ENCODE results near the gene EEF1A2. TPM values are rescaled to one million over a fixed set of nuclear protein-coding genes. Genes with fewer than 3 reads are reported as not detected.

The EEF1A2 gene
- total and polyA plus RNA-seq, 8 donors, result 0.27 to 0.62 (median 0.39) TPM

DNA sequence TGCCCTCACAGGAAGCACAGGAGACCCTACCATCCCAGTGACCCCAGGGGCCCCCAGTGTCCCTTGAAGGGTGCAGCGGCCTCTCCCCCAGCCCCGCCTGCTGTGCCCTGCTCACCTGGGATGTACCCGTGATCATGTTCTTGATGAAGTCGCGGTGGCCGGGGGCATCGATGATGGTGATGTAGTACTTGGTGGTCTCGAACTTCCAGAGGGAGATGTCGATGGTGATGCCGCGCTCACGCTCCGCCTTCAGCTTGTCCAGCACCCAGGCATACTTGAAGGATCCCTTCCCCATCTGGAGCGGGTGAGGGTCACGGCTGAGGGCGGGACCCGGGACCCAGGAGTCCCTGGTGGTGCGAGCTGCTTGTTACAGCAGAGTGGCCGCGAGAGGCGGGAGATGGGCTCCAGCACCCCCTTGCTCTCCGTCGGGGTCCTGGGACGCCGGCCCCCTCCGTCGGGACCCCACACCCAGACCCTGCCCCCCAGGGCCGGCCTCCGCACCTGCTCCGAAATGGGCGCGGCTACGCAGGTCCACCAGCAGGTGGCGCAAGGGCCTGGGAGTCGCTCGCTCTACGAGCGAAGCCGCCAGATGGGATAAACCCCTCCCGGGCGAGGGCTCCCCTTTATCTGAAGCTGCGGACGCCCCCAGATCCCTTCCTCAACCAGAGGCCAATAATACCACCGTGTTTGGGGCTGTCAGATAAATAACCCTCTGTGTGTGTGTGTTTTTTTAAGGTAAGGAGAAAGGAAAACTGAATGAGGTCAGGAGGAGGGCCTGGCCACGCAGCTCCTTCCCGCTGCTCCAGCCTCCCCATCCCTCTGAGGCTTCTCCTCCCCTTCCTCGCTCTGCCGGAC is 2.9 kb downstream of the EEF1A2 start:
- intact Hi-C loops (cut with DNase I), result no loop called here
- Histone ChIP-seq H3K27ac (no peak overlapping the region), H3K4me3 (peak overlapping the region; percentile 8 to 17), H3K9me3 (no peaks in the 10 kb centered on the region), H3K4me1 (peaks cover 4 to 30% of the 10 kb centered on the region in 2 donors), H3K27me3 (peaks cover 31 to 80% of the 10 kb centered on the region in 2 donors), H3K36me3 (no peaks in the 10 kb centered on the region)
- TF ChIP-seq CTCF (IDR thresholded peaks at IDR 0.05), result peak; percentile 90 to 95
- peak; percentile 81 for ATAC-seq
- peak; percentile 51 to 95 (median 72) for DNase-seq

DNA sequence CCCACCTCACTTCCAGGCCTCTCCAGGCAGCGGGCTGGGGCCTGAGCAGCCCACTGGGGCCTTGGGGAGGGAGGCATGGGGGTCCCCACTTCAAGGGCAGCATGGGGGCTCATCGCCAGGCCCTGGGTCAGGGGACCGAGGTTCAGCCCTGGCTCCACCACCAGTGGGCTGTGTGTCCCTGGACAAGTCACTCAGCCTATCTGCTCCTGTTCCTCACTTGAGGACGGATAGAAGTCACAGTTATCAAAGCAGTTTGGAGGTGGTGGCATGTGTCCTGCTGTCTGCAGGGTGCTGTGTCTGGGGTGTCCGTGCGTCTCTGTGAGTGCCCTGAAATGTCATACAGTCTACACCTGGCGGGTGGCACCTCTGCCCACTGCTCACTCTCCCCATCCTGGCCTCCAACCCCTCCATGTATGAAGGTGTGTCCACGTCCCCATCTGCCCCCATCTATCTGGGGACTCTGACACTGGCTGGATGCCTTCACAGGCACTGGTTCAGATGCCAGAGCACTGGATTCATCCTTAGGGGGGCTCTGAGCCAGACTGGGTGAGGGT is 3.6 kb downstream of the EEF1A2 start:
- ATAC-seq (no peak), DNase-seq (no peak)
- H3K4me1 ChIP-seq, result peaks cover 4 to 30% of the 10 kb centered on the region in 2 donors
- no peaks in the 10 kb centered on the region for H3K9me3 ChIP-seq
- intact Hi-C loops (cut with DNase I), result no loop called here
- no peak overlapping the region for H3K27ac ChIP-seq
- no peak overlapping the region for H3K4me3 ChIP-seq
- peaks cover 29 to 80% of the 10 kb centered on the region in 2 donors for H3K27me3 ChIP-seq
- no peaks in the 10 kb centered on the region for H3K36me3 ChIP-seq
- TF ChIP-seq CTCF (IDR thresholded peaks at IDR 0.05), result no peak

- intact Hi-C loops (cut with DNase I), result no loop called here
- Histone ChIP-seq H3K4me1 (peaks cover 4 to 29% of the 10 kb centered on the region in 2 donors), H3K27me3 (peaks cover 22 to 80% of the 10 kb centered on the region in 2 donors), H3K27ac (no peak overlapping the region), H3K4me3 (no peak overlapping the region), H3K9me3 (no peaks in the 10 kb centered on the region), H3K36me3 (no peaks in the 10 kb centered on the region)
- TF ChIP-seq CTCF (IDR thresholded peaks at IDR 0.05), result no peak
- peak in 1 of 4 donors; percentile 81 for DNase-seq
- ATAC-seq, result no peak
Measured at GRCh38 chr20:63494420-63495166, 4.3 kb downstream of the EEF1A2 start.

GRCh38 chr20:63494084-63494419 is 4.8 kb downstream of the EEF1A2 start:
- H3K27ac ChIP-seq, result no peak overlapping the region
- no peaks in the 10 kb centered on the region for H3K36me3 ChIP-seq
- no peak overlapping the region for H3K4me3 ChIP-seq
- intact Hi-C loops (cut with DNase I), result no loop called here
- peaks cover 4 to 24% of the 10 kb centered on the region in 2 donors for H3K4me1 ChIP-seq
- DNase-seq (no peak), ATAC-seq (no peak)
- TF ChIP-seq CTCF (IDR thresholded peaks at IDR 0.05), result no peak
- no peaks in the 10 kb centered on the region for H3K9me3 ChIP-seq
- peaks cover 19 to 80% of the 10 kb centered on the region in 2 donors for H3K27me3 ChIP-seq

GRCh38 chr20:63493563-63494020 is 5.3 kb downstream of the EEF1A2 start:
- Histone ChIP-seq H3K27ac (no peak overlapping the region), H3K4me1 (peaks cover 4 to 19% of the 10 kb centered on the region in 2 donors), H3K36me3 (no peaks in the 10 kb centered on the region), H3K9me3 (no peaks in the 10 kb centered on the region), H3K4me3 (no peak overlapping the region), H3K27me3 (peaks cover 20 to 80% of the 10 kb centered on the region in 2 donors)
- peak in 1 of 4 donors; percentile 68 for DNase-seq
- no peak for ATAC-seq
- no peak for TF ChIP-seq CTCF (IDR thresholded peaks at IDR 0.05)
- intact Hi-C loops (cut with DNase I), result no loop called here

All from left lung (tissue), 10 donors.